Activated CD8-positive, alpha-beta T cell treated with anti-CD3 and anti-CD28 coated beads, Interleukin-2, amount 10 ng/mL, durations not matched to agents 7 days and 5 days (primary cell): ENCODE measurements around the gene EPHB1. TPM values are rescaled to one million over a fixed set of nuclear protein-coding genes. Genes with fewer than 3 reads are reported as not detected.

Source experiments
- total RNA-seq, 2 experiments: library from RNA; stranded (reverse); gene quantifications; one replicate each; pipeline ENCODE4 v1.2.3, GENCODE V29; 2021

EPHB1 gene
- total RNA-seq, 2 experiments from 2014 or later: 1.1 to 1.4 TPM

Other genes starting within 250 kb of the EPHB1 start
- not detected for gene KY, start 144.2 kb upstream of the EPHB1 start, total RNA-seq